ENCODE data around the gene CRACDL. TPM values are rescaled to one million over a fixed set of nuclear protein-coding genes. Genes with fewer than 3 reads are reported as not detected.

The CRACDL gene
- total RNA-seq, 4 donors from 2014 or later: 7.2 to 19.0 (median 15.4) TPM

- Histone ChIP-seq H3K4me1 (peaks cover 0 to 23% (median 13%) of the 10 kb centered on the region in 4 donors), H3K9me3 (no peaks in the 10 kb centered on the region), H3K27ac (no peak overlapping the region), H3K4me3 (no peak overlapping the region), H3K27me3 (peaks cover 0 to 31% of the 10 kb centered on the region in 2 donors), H3K36me3 (no peaks in the 10 kb centered on the region)
- no peak for DNase-seq (ENCODE audit: low spot score in 2 of 2)
- TF ChIP-seq CTCF (IDR thresholded peaks at IDR 0.05) (no peak), POLR2A (IDR thresholded peaks at IDR 0.05) (no peak), EP300 (IDR thresholded peaks at IDR 0.05) (no peak)
- WGBS, 2 donors: 87 to 98% methylated on average over 10 of the region's 10 CpGs
Measured at GRCh38 chr2:98932778-98933343, 3.2 kb downstream of the CRACDL start.

GRCh38 chr2:98932164-98932563 lies 3.9 kb downstream of the CRACDL start:
- Histone ChIP-seq H3K36me3 (no peaks in the 10 kb centered on the region), H3K4me1 (peaks cover 0 to 22% (median 12%) of the 10 kb centered on the region in 4 donors), H3K27me3 (peaks cover 0 to 26% of the 10 kb centered on the region in 2 donors), H3K4me3 (no peak overlapping the region), H3K27ac (no peak overlapping the region), H3K9me3 (no peaks in the 10 kb centered on the region)
- TF ChIP-seq EP300 (IDR thresholded peaks at IDR 0.05): no peak
- no peak for TF ChIP-seq CTCF (IDR thresholded peaks at IDR 0.05)
- TF ChIP-seq POLR2A (IDR thresholded peaks at IDR 0.05): no peak
- DNase-seq (ENCODE audit: low spot score in 2 of 2): no peak
- WGBS, 2 donors: 86 to 87% methylated on average over 8 of the region's 8 CpGs

DNA sequence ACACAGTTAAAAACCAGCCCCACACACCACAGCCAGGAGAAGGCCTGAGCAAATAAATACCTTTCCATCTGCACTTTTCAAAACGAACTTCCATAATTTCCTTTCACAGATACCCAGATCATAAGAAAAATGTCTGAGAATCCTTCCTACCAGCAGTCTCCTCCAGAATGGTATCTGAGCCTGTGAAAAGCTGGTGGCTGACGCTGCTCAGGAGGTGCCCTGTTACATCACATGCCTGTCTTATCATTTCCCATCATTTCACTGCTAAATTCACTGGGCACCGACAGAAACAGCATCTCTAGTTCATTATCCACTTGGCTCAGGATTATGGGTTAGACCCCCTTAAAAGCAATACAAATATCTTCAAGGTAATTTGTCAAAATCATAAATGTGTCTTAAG lies 4.4 kb downstream of the CRACDL start:
- no peaks in the 10 kb centered on the region for H3K36me3 ChIP-seq
- no peak for DNase-seq (ENCODE audit: low spot score in 2 of 2)
- H3K9me3 ChIP-seq: no peaks in the 10 kb centered on the region
- 74 to 79% methylated on average over 3 of the region's 3 CpGs for WGBS, 2 donors
- no peak overlapping the region for H3K4me3 ChIP-seq
- H3K4me1 ChIP-seq: peaks cover 0 to 16% (median 7%) of the 10 kb centered on the region in 4 donors
- no peak overlapping the region for H3K27ac ChIP-seq
- TF ChIP-seq CTCF (IDR thresholded peaks at IDR 0.05) (no peak), EP300 (IDR thresholded peaks at IDR 0.05) (no peak), POLR2A (IDR thresholded peaks at IDR 0.05) (no peak)
- H3K27me3 ChIP-seq: peaks cover 0 to 20% of the 10 kb centered on the region in 2 donors

DNA sequence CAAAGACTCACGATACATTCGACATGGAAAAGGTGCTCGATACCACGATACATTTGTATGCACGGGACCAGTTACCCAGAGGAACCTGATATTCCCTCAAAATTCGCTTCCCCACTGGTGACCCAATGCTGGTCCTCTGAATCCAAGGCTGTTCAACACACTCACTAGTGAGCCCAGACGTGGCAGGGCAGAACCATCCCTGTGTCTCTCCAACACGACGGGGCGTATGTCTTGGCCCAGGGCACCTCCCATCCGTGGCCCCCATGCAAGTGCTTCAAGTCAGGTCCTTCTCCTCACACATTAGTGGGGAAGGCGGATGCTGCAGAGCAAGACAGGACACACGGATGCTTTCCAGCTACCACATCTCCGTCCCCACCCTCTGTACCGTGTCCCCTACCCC lies 6.1 kb downstream of the CRACDL start:
- no peaks in the 10 kb centered on the region for H3K36me3 ChIP-seq
- H3K9me3 ChIP-seq: no peaks in the 10 kb centered on the region
- H3K27ac ChIP-seq: no peak overlapping the region
- H3K27me3 ChIP-seq: peaks cover 0 to 9% of the 10 kb centered on the region in 2 donors
- 94% methylated on average over 13 to 15 of the region's 15 CpGs for WGBS, 2 donors
- no peak overlapping the region for H3K4me3 ChIP-seq
- no peak for DNase-seq (ENCODE audit: low spot score in 2 of 2)
- no peak for TF ChIP-seq CTCF (IDR thresholded peaks at IDR 0.05)
- no peak for TF ChIP-seq POLR2A (IDR thresholded peaks at IDR 0.05)
- TF ChIP-seq EP300 (IDR thresholded peaks at IDR 0.05): no peak
- H3K4me1 ChIP-seq: peaks cover 0 to 1% (median 0%) of the 10 kb centered on the region in 4 donors

GRCh38 chr2:98928242-98928641 lies 7.8 kb downstream of the CRACDL start:
- Histone ChIP-seq H3K9me3 (peaks cover 0 to 7% (median 0%) of the 10 kb centered on the region in 4 donors), H3K4me1 (no peaks in the 10 kb centered on the region), H3K27me3 (no peaks in the 10 kb centered on the region), H3K27ac (no peak overlapping the region), H3K36me3 (no peaks in the 10 kb centered on the region), H3K4me3 (no peak overlapping the region)
- no peak for TF ChIP-seq EP300 (IDR thresholded peaks at IDR 0.05)
- WGBS, 2 donors: 85 to 88% methylated on average over 10 of the region's 10 CpGs
- DNase-seq (ENCODE audit: low spot score in 2 of 2): no peak
